HL-60 (cell line): ENCODE results near the gene HACD1.

Source experiments
- CTCF ChIP-seq: IDR thresholded peaks from one replicate; pipeline ENCODE4 v1.5.1; 2011; ENCODE audit warnings: low read length, control low read depth, inconsistent platforms; ENCODE audit not compliant: insufficient read depth
- GABPA ChIP-seq: IDR thresholded peaks from 2 replicates; pipeline ENCODE4 v1.6.1; 2012; ENCODE audit warnings: low read depth
- POLR2AphosphoS5 ChIP-seq: IDR thresholded peaks from 2 replicates; pipeline ENCODE4 v1.6.1; 2012; ENCODE audit warnings: low read depth
- REST ChIP-seq: IDR thresholded peaks from 2 replicates; pipeline ENCODE4 v1.6.1; 2012; ENCODE audit warnings: low read depth; ENCODE audit not compliant: insufficient replicate concordance
- SPI1 ChIP-seq: IDR thresholded peaks from 2 replicates; pipeline ENCODE4 v1.6.1; 2012; ENCODE audit warnings: low read depth, mild to moderate bottlenecking, borderline replicate concordance

GRCh38 chr10:17547060-17547459 lies 70.1 kb downstream of the HACD1 start:
- TF ChIP-seq CTCF (no peak), POLR2AphosphoS5 (no peak), SPI1 (no peak), REST (no peak), GABPA (no peak)
